T-cell (primary cell): ENCODE measurements around the gene RTN4RL1. TPM values are rescaled to one million over a fixed set of nuclear protein-coding genes. Genes with fewer than 3 reads are reported as not detected.

Experiments used
- ATAC-seq, 4 experiments: fragments of 200-7000 bp in 3 of 4; fragments of 150-1000 bp in 1 of 4; cut with Tn5 transposase; replicated peaks in 1 of 4; 1 replicate in 3 of 4; 2 replicates in 1 of 4; pipeline ENCODE4 v1.10.0; 2021; ENCODE audit warnings: moderate library complexity in 3 of 4, mild to moderate bottlenecking in 2 of 4, moderate number of reproducible peaks in 1 of 4
- CTCF ChIA-PET, 2 donors: fragments of 300-600 bp; sonication (Branson Sonifier 250); formaldehyde crosslinking; loops; one replicate each; lab custom pipeline; 2022; ENCODE audit warnings: antibody characterized with exemption in 2 of 2; lab: Charles Lee
- POLR2A ChIA-PET, 2 donors: fragments of 300-600 bp; sonication (Branson Sonifier 250); formaldehyde crosslinking; loops; one replicate each; lab custom pipeline; 2022; ENCODE audit warnings: antibody characterized with exemption in 2 of 2; lab: Charles Lee
- DNase-seq, 35 experiments: peaks; one replicate each; pipeline versions ENCODE4 v3.0.0 to v3.0.0-alpha.2; 2013 to 2023
- H3K27ac ChIP-seq: one replicate; pipeline ENCODE4 v1.5.1; 2013; ENCODE audit warnings: low read length
- H3K27me3 ChIP-seq, 2 experiments: replicated peaks in 1 of 2; 1 replicate in 1 of 2; 2 replicates in 1 of 2; pipeline versions ENCODE4 v1.6.1 to v1.7.0; 2013; ENCODE audit warnings: low read length in 1 of 2, mixed read lengths in 1 of 2; ENCODE audit not compliant: control insufficient read depth in 2 of 2, insufficient read depth in 2 of 2; ENCODE audit errors: extremely low read depth in 1 of 2
- H3K36me3 ChIP-seq, 2 donors: 1 replicate in 1 of 2; 2 replicates in 1 of 2; pipeline versions ENCODE4 v1.6.1 to v1.7.0; 2013; ENCODE audit warnings: low read length in 1 of 2; ENCODE audit not compliant: control insufficient read depth in 2 of 2, insufficient read depth in 1 of 2; ENCODE audit errors: extremely low read depth in 1 of 2
- H3K4me1 ChIP-seq, 2 experiments: 1 replicate in 1 of 2; 2 replicates in 1 of 2; pipeline versions ENCODE4 v1.6.1 to v1.7.0; 2013; ENCODE audit warnings: low read length in 2 of 2, mixed read lengths in 1 of 2; ENCODE audit not compliant: insufficient read depth in 2 of 2, control insufficient read depth in 1 of 2; ENCODE audit errors: extremely low read depth in 1 of 2
- H3K4me3 ChIP-seq, 2 donors: 1 replicate in 1 of 2; 2 replicates in 1 of 2; pipeline versions ENCODE4 v1.5.1 to v1.7.0; 2013; ENCODE audit warnings: mild to moderate bottlenecking in 2 of 2, low read length in 1 of 2, moderate library complexity in 1 of 2; ENCODE audit not compliant: control insufficient read depth in 1 of 2; ENCODE audit errors: extremely low read depth in 1 of 2
- H3K9me3 ChIP-seq: 2 replicates; pipeline ENCODE4 v1.7.0; 2013
- H3K27ac Mint-ChIP-seq, 2 donors: one replicate each; pipeline ENCODE4 v1.8.0; 2020 to 2021; ENCODE audit warnings: mild to moderate bottlenecking in 2 of 2, mixed read lengths in 2 of 2
- H3K27me3 Mint-ChIP-seq, 2 donors: one replicate each; pipeline ENCODE4 v1.8.0; 2021 to 2022; ENCODE audit warnings: mixed read lengths in 2 of 2
- H3K36me3 Mint-ChIP-seq: one replicate; pipeline ENCODE4 v1.8.0; 2021; ENCODE audit warnings: mixed read lengths
- H3K4me1 Mint-ChIP-seq, 3 donors: one replicate each; pipeline ENCODE4 v1.8.0; 2020 to 2022; ENCODE audit warnings: mixed read lengths in 3 of 3, mild to moderate bottlenecking in 1 of 3
- H3K4me3 Mint-ChIP-seq, 3 donors: one replicate each; pipeline ENCODE4 v1.8.0; 2020 to 2022; ENCODE audit warnings: mild to moderate bottlenecking in 3 of 3, mixed read lengths in 3 of 3, moderate library complexity in 3 of 3
- H3K9me3 Mint-ChIP-seq, 3 donors: one replicate each; pipeline ENCODE4 v1.8.0; 2020 to 2022; ENCODE audit warnings: mixed read lengths in 3 of 3
- WGBS: methylation state at CpG from one replicate; pipeline ENCODE4 v1.1.5; 2013; ENCODE audit warnings: missing lambda C conversion rate; ENCODE audit not compliant: insufficient coverage; 5-methylcytosine and 5-hydroxymethylcytosine counted together
- total RNA-seq, 35 experiments: library from RNA in 6 of 35; stranded (reverse) in 6 of 35; fragments of 120-200 nt in 1 of 35; gene quantifications; one replicate each; pipeline versions ENCODE4 v1.2.1 to v1.2.4 and lab custom pipeline; 2013 to 2026

RTN4RL1 gene
- total RNA-seq, 5 donors from 2014 or later (not counting 1 experiment from before 2014, with no cell fraction given) = 0.43 to 1.1 (median 0.63) TPM

DNA sequence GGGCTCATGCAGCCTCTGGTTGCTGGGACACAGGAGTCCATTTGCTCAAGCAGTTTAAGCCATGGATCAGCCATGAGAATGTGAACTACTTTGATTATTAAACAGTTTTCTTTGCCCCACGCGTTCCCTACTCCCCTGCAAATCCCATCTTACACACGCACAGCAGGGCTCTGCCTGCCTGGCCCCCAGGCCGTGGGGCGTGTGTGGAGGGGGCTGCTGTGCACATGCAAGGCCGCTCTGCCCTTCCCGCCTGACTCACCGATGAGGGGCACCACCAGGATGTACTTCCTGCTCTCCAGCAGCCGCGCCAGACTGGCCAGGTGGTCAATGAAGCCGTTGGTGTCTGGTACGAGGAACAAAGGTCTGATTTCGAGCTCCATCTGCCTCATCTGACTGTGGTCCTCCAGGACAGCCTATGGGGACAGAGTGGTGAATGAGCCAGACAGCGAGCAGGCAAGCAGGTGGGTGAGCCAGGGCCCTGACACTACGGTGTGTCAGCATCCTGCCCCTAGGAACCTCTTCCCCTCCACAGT, 43.5 kb upstream of the RTN4RL1 start:
- Histone ChIP-seq H3K27ac (no peak overlapping the region), H3K4me1 (peaks cover 0 to 54% of the 10 kb centered on the region in 2 experiments), H3K4me3 (no peak overlapping the region), H3K9me3 (no peaks in the 10 kb centered on the region), H3K36me3 (peaks cover 30 to 58% of the 10 kb centered on the region in 2 donors), H3K27me3 (peaks cover 0 to 14% of the 10 kb centered on the region in 2 experiments)
- H3K4me1 Mint-ChIP-seq = peaks cover 8 to 33% (median 31%) of the 10 kb centered on the region in 3 donors
- WGBS = 64% methylated on average over 15 of the region's 15 CpGs
- CTCF ChIA-PET = no interaction called here
- H3K36me3 Mint-ChIP-seq = peaks cover 75% of the 10 kb centered on the region
- H3K27me3 Mint-ChIP-seq = peaks cover 0 to 2% of the 10 kb centered on the region in 2 donors
- DNase-seq (no peak), ATAC-seq (peak in 2 of 4 experiments; percentile 19 to 36)
- POLR2A ChIA-PET = no interaction called here
- no peak overlapping the region for H3K4me3 Mint-ChIP-seq
- H3K27ac Mint-ChIP-seq = peak overlapping the region in 1 of 2 donors; percentile 39
- H3K9me3 Mint-ChIP-seq = no peaks in the 10 kb centered on the region

DNA sequence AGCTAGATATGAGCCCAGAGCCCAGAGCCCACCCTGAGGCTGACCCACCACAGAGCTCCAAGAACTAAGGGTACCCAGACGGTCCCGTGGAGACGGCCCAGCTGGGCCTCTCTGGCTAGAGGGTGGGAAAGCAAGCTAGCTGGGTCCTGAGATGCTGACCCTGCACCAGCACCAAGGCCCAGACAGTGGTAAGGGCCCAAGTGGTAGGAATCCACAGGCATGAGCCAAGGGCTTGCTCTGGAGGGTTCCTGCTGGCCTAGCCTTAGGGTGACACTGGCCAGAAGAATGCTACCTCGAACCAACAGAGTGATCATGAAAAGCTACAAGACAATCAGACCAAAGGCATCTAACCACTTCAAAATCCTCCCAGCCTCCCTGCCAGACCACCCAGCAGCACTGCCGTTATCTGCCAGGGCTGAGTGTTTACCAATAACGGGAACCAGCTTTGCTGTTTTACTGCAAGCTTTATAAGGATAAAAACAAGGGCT, 42.9 kb upstream of the RTN4RL1 start:
- peaks cover 0 to 2% of the 10 kb centered on the region in 2 donors for H3K27me3 Mint-ChIP-seq
- WGBS = 79% methylated on average over 5 of the region's 6 CpGs
- POLR2A ChIA-PET = no interaction called here
- Histone ChIP-seq H3K27ac (no peak overlapping the region), H3K9me3 (no peaks in the 10 kb centered on the region), H3K27me3 (peaks cover 0 to 17% of the 10 kb centered on the region in 2 experiments), H3K36me3 (peaks cover 30 to 59% of the 10 kb centered on the region in 2 donors), H3K4me1 (peaks cover 0 to 54% of the 10 kb centered on the region in 2 experiments), H3K4me3 (no peak overlapping the region)
- H3K4me3 Mint-ChIP-seq = no peak overlapping the region
- H3K9me3 Mint-ChIP-seq = no peaks in the 10 kb centered on the region
- H3K27ac Mint-ChIP-seq = peak overlapping the region in 1 of 2 donors; percentile 68
- CTCF ChIA-PET = no interaction called here
- peaks cover 80% of the 10 kb centered on the region for H3K36me3 Mint-ChIP-seq
- peaks cover 8 to 33% (median 31%) of the 10 kb centered on the region in 3 donors for H3K4me1 Mint-ChIP-seq
- DNase-seq (no peak), ATAC-seq (no peak)

DNA sequence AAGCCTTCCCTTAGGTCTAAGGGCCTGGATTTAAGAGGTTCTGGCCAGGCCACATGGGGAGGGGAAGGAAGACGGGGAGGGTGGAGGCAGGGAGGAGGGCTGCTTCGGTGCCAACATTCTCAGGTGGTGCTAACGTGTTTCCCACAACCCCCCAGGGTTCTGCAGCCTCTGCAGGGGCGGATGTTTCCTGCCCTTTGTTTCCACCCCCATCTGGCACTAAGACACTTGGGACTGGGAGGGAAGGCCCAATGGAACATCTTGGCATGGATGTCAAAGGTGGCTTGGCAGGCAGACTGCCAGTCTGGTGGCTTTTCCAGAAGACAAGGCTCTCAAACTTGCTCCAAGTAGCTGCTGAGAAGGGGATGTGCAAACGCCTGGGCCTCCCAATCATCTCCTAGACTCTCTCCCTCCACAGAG, 42.5 kb upstream of the RTN4RL1 start:
- no peaks in the 10 kb centered on the region for H3K9me3 Mint-ChIP-seq
- Histone ChIP-seq H3K4me1 (peaks cover 0 to 54% of the 10 kb centered on the region in 2 experiments), H3K27ac (no peak overlapping the region), H3K9me3 (no peaks in the 10 kb centered on the region), H3K36me3 (peaks cover 29 to 62% of the 10 kb centered on the region in 2 donors), H3K4me3 (no peak overlapping the region), H3K27me3 (peaks cover 0 to 20% of the 10 kb centered on the region in 2 experiments)
- ChIA-PET CTCF (interaction anchor here in 1 of 2 donors (1.2 kb wide), 1 partner anchor 9 kb away, joined by 3 read pairs; no protein-coding TSS in a partner anchor), POLR2A (no interaction called here)
- DNase-seq = no peak
- 50% methylated on average over 2 of the region's 5 CpGs for WGBS
- H3K27ac Mint-ChIP-seq = peak overlapping the region in 1 of 2 donors; percentile 68
- no peak for ATAC-seq
- peaks cover 0 to 2% of the 10 kb centered on the region in 2 donors for H3K27me3 Mint-ChIP-seq
- no peak overlapping the region for H3K4me3 Mint-ChIP-seq
- peaks cover 8 to 33% (median 31%) of the 10 kb centered on the region in 3 donors for H3K4me1 Mint-ChIP-seq
- H3K36me3 Mint-ChIP-seq = peaks cover 78% of the 10 kb centered on the region

DNA sequence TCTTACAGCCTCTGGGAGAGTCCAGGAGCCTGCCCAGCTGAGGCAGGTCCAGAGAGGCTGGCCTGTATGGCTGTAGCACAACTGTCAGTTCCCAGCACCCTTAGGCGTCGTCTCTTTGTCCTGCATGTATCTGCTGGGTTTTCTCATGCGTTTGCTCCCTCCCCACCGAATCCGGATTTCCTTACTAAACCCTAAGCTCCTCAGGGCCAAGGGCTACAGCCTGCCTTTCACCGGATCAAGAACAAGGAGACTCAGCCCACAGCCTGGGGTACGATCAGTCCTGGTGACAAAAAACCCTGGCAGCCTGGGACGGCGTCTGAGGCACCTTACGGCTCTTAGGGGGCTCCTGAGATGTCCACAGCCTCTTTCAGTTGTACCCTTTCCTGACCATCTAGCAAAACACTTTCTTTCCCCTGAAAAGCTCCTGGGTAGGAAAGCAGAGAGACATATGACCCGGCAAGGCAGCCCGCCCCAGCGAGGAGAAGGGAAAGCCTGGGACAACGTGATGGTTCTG, 42.0 kb upstream of the RTN4RL1 start:
- peaks cover 78% of the 10 kb centered on the region for H3K36me3 Mint-ChIP-seq
- peaks cover 26 to 58% of the 10 kb centered on the region in 2 donors for H3K36me3 ChIP-seq
- H3K9me3 ChIP-seq = no peaks in the 10 kb centered on the region
- peaks cover 0 to 20% of the 10 kb centered on the region in 2 experiments for H3K27me3 ChIP-seq
- H3K27ac Mint-ChIP-seq = no peak overlapping the region
- H3K27me3 Mint-ChIP-seq = peaks cover 0 to 4% of the 10 kb centered on the region in 2 donors
- H3K9me3 Mint-ChIP-seq = no peaks in the 10 kb centered on the region
- ChIA-PET CTCF (interaction anchor here in 1 of 2 donors (1.2 kb wide), 1 partner anchor 8 kb away, joined by 3 read pairs; no protein-coding TSS in a partner anchor), POLR2A (no interaction called here)
- H3K4me1 Mint-ChIP-seq = peaks cover 8 to 33% (median 31%) of the 10 kb centered on the region in 3 donors
- no peak for DNase-seq
- H3K4me3 Mint-ChIP-seq = no peak overlapping the region
- peaks cover 0 to 54% of the 10 kb centered on the region in 2 experiments for H3K4me1 ChIP-seq
- WGBS = 92% methylated on average over 12 of the region's 14 CpGs
- no peak overlapping the region for H3K27ac ChIP-seq
- H3K4me3 ChIP-seq = no peak overlapping the region
- ATAC-seq = no peak

- peaks cover 0 to 7% of the 10 kb centered on the region in 2 donors for H3K27me3 Mint-ChIP-seq
- ATAC-seq (no peak), DNase-seq (no peak)
- WGBS = 100% methylated on average over 1 of the region's 10 CpGs
- H3K27ac ChIP-seq = no peak overlapping the region
- H3K9me3 Mint-ChIP-seq = no peaks in the 10 kb centered on the region
- CTCF ChIA-PET = no interaction called here
- H3K27ac Mint-ChIP-seq = no peak overlapping the region
- H3K27me3 ChIP-seq = peaks cover 0 to 23% of the 10 kb centered on the region in 2 experiments
- peaks cover 77% of the 10 kb centered on the region for H3K36me3 Mint-ChIP-seq
- H3K4me3 Mint-ChIP-seq = no peak overlapping the region
- peaks cover 0 to 50% of the 10 kb centered on the region in 2 experiments for H3K4me1 ChIP-seq
- H3K9me3 ChIP-seq = no peaks in the 10 kb centered on the region
- no peak overlapping the region for H3K4me3 ChIP-seq
- H3K4me1 Mint-ChIP-seq = peaks cover 8 to 30% (median 26%) of the 10 kb centered on the region in 3 donors
- POLR2A ChIA-PET = no interaction called here
- H3K36me3 ChIP-seq = peaks cover 20 to 56% of the 10 kb centered on the region in 2 donors
Observed at GRCh38 chr17:2065949-2066400, 40.8 kb upstream of the RTN4RL1 start.

- H3K4me1 ChIP-seq = peaks cover 0 to 42% of the 10 kb centered on the region in 2 experiments
- no peak overlapping the region for H3K4me3 ChIP-seq
- H3K27ac Mint-ChIP-seq = peak overlapping the region; percentile 16 to 31
- H3K4me3 Mint-ChIP-seq = no peak overlapping the region
- H3K4me1 Mint-ChIP-seq = peaks cover 8 to 25% (median 20%) of the 10 kb centered on the region in 3 donors
- H3K27me3 ChIP-seq = peaks cover 0 to 31% of the 10 kb centered on the region in 2 experiments
- H3K36me3 ChIP-seq = peaks cover 18 to 58% of the 10 kb centered on the region in 2 donors
- CTCF ChIA-PET = no interaction called here
- H3K36me3 Mint-ChIP-seq = peaks cover 81% of the 10 kb centered on the region
- ATAC-seq (peak; percentile 33 to 58 (median 46)), DNase-seq (peak in 14 of 35 experiments; percentile 36 to 58 (median 43))
- H3K9me3 Mint-ChIP-seq = no peaks in the 10 kb centered on the region
- POLR2A ChIA-PET = no interaction called here
- WGBS = 96% methylated on average over 17 of the region's 24 CpGs
- H3K27me3 Mint-ChIP-seq = peaks cover 1 to 8% of the 10 kb centered on the region in 2 donors
- H3K27ac ChIP-seq = peak overlapping the region; percentile 19
- no peaks in the 10 kb centered on the region for H3K9me3 ChIP-seq
Observed at GRCh38 chr17:2064980-2065785, 40.0 kb upstream of the RTN4RL1 start.
